ENCODE data around the gene MRPL24.

Gene MRPL24

GRCh38 chr1:156692441-156692924 is 48.4 kb downstream of the MRPL24 start:
- no peak for DNase-seq (ENCODE audit: low spot score)

DNA sequence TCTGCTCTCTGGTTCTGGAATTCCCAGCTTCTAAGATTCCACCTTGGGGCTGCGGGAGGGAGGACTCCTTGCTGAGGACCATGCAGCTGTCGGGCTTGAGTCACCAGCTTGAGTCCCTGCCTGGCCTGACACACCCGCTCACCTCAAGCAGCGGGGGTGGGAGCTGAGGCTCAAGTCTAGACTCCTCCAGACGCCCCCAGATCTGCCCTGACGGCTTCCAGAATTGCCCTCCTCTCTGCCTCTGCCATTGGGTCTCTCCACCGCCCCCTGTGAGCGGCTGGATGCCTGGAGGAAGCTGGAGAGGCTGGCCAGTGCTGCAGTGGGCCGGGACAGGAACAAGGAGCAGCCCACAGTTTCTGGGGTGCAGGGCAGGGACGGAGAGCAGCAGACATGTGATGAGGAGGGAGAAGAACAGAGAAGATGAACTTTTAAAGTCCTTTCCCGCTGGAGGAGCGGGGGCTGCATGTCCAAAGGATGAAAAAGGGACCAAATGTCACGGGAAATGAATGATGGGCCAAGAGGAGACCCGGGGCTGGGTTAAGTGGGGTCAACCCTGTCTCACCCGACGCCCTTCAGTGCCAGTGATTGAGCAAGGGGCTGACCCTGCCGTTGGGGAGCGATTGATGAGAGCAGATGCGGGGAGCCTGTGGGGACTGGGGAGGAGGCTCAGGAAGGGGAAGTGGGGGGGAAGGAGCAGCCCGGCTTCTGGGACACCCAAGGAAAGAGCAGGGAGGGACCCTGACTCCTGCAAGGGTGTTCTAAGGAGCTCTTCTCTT is 49.0 kb downstream of the MRPL24 start:
- DNase-seq (ENCODE audit: low spot score), result no peak

DNA sequence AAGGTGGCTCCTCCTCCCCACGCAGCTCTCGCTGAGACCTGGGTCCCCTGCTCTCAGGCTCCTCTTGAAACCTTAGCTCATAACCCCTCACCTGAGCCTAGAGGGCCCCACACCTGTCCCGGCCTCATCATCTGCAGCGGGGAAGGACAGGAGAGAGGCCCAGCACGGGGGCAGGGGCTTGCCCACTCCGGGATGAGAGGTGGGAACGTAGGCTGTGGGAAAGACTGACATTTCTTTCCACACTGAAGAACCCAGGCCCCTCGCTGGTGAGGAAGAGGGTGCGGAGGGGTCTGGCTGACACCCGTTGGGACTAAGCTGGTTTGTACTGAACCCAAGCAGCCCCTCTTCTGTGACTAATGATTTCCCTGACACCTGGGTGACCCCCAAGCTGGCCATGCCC is 49.7 kb downstream of the MRPL24 start:
- DNase-seq (ENCODE audit: low spot score), result no peak

- no peak for DNase-seq (ENCODE audit: low spot score)
Measured at GRCh38 chr1:156690675-156691036, 50.2 kb downstream of the MRPL24 start.

DNA sequence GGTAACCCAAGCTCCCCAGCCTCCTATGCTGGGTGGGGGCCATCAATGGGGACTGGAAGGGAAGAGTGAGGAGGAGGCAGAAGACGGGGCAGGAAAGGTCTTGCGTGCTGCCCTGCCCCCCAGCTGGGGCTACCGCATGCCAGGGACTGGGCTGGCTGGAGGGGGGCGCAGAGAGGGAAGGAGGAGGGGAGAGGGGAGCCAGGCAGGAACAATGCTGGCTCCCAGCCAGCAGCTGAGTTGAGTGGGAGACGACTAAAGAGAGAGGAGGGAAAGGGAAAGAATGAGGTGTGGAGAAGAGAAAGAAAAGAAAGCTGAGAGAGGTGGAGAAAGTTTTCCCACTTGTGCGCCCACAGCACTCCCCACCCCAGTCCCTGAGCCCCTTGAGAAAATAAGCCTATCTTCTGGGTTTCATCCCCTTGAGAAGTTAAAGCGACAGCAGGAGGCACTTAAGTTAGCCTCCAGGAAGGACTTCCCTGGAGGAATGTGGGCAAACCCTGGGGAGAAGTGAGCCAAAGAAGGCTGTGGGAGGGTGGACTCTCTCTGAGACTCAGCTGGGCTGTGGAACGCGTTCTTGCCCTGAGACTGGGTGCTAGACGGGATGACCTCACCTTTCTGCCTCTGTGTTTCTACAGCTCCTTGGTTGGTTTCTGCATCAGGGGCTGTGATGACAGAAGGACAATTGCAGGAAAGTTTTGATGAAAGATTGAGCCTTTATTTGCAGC is 50.8 kb downstream of the MRPL24 start:
- no peak for DNase-seq (ENCODE audit: low spot score)

- peak; percentile 79 for DNase-seq (ENCODE audit: low spot score)
Measured at GRCh38 chr1:156689035-156689952, 51.6 kb downstream of the MRPL24 start.

Measured in iPS-NIHi11 (cell line).